ENCODE measurements around the gene PPME1.

GRCh38 chr11:74255741-74256375 is 84.8 kb downstream of the PPME1 start:
- TF ChIP-seq ZBTB48 (tag by site-specific recombination; IDR thresholded peaks at IDR 0.05) (no peak), ZNF561 (tag by site-specific recombination; IDR thresholded peaks at IDR 0.05; ENCODE audit: borderline replicate concordance) (no peak), CTCF (tag by site-specific recombination; IDR thresholded peaks at IDR 0.05) (peak; percentile 43; the same call in 1 of the 2 replicates), ZNF221 (tag by site-specific recombination; IDR thresholded peaks at IDR 0.05; ENCODE audit: borderline replicate concordance) (no peak), WT1 (tag by site-specific recombination; IDR thresholded peaks at IDR 0.05) (no peak), ZNF580 (tag by site-specific recombination; IDR thresholded peaks at IDR 0.05) (no peak), ZNF433 (tag by site-specific recombination; IDR thresholded peaks at IDR 0.05; ENCODE audit: low read depth) (no peak), ZNF274 (IDR thresholded peaks at IDR 0.05; ENCODE audit: low read length) (no peak), ZNF274 (tag by site-specific recombination; IDR thresholded peaks at IDR 0.05; ENCODE audit: borderline replicate concordance) (no peak)
